Measurements from ENCODE around the gene TP53INP2.
"Not testable (repeated sequence)": the region's sequence is repeated elsewhere in the genome, so short reads cannot be mapped to it uniquely, and the experiment has no call there.

The TP53INP2 gene

GRCh38 chr20:34706302-34706875 lies 2.2 kb downstream of the TP53INP2 start:
- no peak for DNase-seq

DNA sequence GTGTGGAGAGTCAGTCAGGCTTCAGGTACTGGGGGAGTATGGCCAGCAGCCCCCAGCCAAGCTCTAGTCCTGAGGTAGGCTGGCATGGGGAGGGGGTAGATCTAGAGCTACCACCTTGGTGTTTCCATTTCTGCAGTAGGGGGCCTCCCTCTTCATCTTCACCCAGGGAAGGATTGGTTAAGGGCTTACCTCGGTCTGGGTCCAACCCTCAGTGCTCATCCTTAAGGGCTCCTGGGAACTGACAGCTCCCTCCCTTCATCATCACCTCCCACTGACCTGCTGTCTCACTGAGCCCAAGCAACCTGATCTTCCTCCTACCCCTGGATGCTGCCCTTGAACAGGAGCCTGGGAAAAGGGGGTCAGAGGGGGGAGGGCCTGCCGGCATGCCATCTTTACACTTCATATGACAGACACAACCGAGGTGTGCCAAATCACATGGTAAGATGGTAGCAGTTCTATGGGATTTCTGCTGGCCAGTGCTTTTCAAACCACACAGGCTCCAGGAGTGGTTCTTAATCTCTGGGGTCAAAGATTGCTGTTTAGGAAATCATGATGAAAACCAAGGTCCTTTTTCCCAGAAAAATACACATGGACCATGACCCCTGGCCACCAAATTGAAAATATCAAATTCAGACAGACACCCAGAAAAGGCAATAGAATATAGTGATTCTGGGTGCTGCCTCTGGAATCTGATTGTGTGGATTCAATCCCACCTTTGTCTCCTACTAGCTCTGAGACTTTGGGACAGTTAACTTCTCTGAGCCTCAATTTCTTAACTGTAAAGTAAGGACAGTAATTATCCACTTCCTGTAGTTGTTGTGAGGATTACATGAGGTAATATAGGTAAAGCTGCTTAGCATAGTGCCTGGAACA lies 3.0 kb downstream of the TP53INP2 start:
- DNase-seq, result no peak

GRCh38 chr20:34708621-34709043 lies 4.5 kb downstream of the TP53INP2 start:
- peak; percentile 53 for DNase-seq

GRCh38 chr20:34709044-34709830 lies 5.1 kb downstream of the TP53INP2 start:
- DNase-seq, result peak; percentile 84

GRCh38 chr20:34709831-34710567 lies 5.9 kb downstream of the TP53INP2 start:
- DNase-seq, result peak; percentile 89

DNA sequence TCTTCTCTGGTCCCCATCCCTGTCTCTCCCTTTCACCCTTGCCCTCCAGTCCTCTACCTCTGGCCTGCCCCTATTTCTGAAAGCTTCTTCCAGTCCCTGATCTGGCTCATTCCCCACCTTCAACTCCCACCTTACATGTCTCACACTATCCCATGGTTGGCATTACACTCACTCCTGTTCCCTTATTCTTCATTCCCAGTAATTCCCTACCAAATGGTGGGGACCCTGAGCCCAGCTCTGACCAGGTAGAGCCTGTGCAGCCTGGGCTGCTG lies 6.4 kb downstream of the TP53INP2 start:
- DNase-seq, result no peak

GRCh38 chr20:34710861-34711574 lies 6.9 kb downstream of the TP53INP2 start:
- DNase-seq, result no peak

- no peak for DNase-seq
These were observed 7.8 kb downstream of the TP53INP2 start for GRCh38 chr20:34711813-34712430.

GRCh38 chr20:34712525-34713192 lies 8.5 kb downstream of the TP53INP2 start:
- no peak for DNase-seq

DNA sequence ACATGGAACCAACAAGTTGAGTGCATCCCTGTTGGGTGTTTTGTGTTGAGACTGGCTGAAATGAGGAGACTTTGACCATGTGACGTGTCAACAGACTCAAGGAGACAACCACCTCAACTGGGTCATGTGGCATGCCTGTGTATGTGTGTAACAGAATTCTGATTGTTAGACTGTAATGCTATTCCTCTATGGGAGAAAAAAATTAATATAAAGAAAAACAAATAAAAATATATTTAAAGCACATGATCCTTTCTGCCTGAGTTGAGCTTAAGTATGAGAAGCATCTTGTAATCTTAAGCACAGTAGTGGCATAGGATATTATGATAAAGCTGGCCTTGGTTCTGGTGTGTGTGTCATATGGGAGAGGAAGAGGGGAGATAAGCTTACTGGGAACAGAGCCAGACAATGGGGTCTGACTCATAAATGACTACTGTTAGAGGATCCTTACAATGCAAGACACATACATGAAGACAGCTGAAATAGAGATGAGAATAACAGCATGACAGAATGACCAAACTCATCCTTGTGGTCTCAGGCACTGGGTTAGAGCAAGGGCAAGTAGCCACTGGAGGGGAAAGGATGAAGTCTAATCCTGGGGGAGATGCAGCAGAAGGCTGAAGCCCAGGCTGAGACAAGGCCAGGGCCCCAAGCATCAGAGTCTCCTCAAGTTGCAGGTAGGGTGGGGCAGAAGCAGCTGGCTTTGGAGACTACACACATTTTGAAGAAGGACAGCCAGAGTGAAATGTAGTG lies 9.2 kb downstream of the TP53INP2 start:
- DNase-seq, result no peak

DNA sequence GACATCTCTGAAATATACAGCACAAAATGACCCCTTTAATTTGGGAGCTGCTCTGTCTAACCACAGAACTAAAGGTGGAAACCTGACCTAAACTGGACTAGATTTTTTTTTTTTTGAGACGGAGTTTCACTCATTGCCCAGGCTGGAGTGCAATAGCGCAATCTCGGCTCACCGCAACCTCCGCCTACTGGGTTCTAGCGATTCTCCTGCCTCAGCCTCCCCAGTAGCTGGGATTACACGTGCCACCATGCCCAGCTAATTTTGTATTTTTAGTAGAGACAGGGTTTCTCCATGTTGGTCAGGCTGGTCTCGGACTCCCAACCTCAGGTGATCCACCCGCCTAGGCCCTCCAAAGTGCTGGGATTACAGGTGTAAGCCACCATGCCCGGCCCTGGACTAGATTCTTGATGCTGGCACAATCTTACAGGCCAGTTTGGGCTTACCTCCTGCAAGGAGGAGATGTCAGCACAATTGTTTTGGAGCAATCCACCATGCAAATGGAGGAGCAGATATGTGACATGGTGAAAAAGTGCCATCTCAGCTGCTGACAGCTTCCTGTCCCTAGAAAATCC lies 9.9 kb downstream of the TP53INP2 start:
- not testable (repeated sequence) for DNase-seq

DNA sequence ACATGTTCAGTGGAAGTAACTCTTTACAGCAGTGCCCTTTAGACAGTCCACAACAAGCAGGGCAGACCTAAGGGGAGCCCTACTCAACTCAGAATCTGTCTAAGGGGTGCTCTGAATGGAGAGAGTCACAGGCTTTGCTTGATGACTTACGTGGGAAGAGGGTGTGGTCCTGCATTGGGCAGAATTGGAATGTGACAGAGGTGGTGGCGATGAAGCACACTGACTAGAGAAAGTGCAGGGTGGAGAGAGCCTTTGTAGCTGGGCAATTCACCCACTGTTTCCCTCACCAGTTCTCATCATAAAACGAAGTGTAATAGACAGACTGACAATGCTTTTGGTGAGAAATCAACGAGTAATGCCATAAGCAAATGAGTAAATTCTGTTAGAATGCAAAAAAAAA lies 11.2 kb downstream of the TP53INP2 start:
- DNase-seq, result no peak

DNA sequence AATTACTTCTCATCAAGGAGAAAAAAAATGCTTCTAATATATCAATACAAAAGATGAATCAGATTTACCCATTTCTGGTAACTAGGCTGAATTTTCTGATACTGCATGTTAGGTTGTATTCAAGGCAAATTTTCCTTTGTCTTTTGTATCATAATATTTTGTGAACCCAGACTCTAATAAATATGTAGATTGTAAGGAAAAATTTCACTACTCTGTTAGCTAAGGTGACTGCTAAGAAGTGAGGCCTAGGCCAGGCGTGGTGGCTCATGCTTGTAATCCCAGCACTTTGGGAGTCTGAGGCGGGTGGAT lies 12.7 kb downstream of the TP53INP2 start:
- no peak for DNase-seq

GRCh38 chr20:34717230-34718095 lies 13.3 kb downstream of the TP53INP2 start:
- DNase-seq, result no peak

DNA sequence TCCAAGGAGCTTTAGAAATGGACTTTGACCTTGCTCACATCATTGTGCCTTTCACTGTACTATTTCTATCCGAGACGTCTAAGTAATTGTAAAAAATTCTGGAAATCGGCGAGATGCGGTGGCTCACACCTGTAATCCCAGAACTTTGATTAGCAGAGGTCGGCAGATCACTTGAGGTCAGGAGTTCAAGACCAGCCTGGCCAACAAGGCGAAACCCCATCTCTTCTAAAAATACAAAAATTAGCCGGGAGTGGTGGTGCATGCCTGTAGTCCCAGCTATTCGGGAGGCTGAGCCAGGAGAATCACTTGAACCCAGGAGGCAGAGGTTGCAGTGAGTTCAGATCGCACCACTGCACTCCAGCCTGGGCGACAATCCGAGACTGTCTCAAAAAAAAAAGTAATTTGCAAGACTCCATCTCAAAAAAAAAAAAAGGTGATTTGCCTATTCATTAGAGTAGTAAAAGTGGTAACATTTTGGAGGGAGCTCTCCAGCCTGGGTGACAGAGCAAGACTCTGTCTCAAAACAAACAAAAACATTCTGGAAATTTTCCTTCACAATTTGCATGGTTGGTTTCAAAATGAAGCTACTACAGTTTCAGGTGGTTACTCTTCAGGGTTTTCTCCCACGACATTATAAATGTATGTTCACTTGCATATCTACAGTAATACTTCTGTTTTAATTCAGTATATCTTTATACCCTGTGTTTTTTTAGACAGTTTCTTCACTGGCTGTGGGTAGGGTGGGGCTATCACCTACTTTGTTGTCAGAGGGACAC lies 15.3 kb downstream of the TP53INP2 start:
- DNase-seq, result not testable (repeated sequence)

- DNase-seq, result no peak
These were observed 16.1 kb downstream of the TP53INP2 start for GRCh38 chr20:34720266-34720665.

DNA sequence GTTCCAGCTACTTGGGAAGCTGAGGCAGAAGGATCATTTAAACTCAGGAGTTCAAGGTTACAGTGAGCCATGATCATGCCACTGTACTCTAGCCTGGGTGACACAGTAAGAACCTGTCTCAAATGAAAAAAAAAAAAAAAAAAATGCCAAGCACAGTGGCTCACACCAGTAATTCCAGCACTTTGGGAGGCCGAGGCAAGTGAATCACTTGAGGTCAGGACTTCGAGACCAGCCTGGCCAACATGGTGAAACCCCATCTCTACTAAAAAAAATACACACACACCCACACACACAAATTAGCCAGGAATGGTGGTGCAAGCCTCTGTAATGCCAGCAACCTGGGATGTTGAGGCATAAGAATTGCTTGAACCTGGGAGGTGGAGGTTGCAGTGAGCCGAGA lies 18.4 kb downstream of the TP53INP2 start:
- not testable (repeated sequence) for DNase-seq

DNA sequence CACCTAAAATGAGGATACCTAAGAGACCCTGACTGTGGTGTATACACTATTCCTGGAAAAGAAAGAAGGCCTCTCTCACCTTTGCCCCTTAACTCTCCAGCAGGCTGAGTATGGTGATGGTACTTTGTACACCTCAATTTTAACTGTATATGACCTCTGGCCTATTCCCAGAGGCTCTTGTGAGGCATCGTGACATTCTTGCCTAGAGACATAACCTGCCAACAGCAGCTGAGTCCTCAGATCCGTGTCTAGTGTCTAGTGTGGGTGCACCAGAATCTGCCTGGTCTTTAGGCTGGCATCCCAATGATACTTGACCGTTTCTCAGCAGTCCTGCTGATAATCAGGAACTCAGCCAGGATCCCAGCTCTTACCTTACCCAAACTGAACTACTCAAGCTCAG lies 20.0 kb downstream of the TP53INP2 start:
- DNase-seq, result no peak

GRCh38 chr20:34729416-34729815 lies 25.3 kb downstream of the TP53INP2 start:
- DNase-seq, result no peak

Measured in RPMI8226 (cell line).